Measurements from ENCODE around the gene BTF3L4.
A peak's percentile ranks its signal among the peaks of the same experiment; 100 is the strongest.
"Not testable (repeated sequence)": the region's sequence is repeated elsewhere in the genome, so short reads cannot be mapped to it uniquely, and the experiment has no call there.

Gene BTF3L4

GRCh38 chr1:52056163-52056936 is at the start of gene BTF3L4:
BTF3L4 (plus strand) TSS chr1:52056295; CDS start chr1:52059848, 3,553 bp downstream.
- peak; percentile 94 for DNase-seq (ENCODE audit: low spot score)

GRCh38 chr1:52007215-52008002 is 48.7 kb upstream of the BTF3L4 start:
- DNase-seq (ENCODE audit: low spot score), result no peak

GRCh38 chr1:52008071-52008809 is 47.9 kb upstream of the BTF3L4 start:
- DNase-seq (ENCODE audit: low spot score), result no peak

DNA sequence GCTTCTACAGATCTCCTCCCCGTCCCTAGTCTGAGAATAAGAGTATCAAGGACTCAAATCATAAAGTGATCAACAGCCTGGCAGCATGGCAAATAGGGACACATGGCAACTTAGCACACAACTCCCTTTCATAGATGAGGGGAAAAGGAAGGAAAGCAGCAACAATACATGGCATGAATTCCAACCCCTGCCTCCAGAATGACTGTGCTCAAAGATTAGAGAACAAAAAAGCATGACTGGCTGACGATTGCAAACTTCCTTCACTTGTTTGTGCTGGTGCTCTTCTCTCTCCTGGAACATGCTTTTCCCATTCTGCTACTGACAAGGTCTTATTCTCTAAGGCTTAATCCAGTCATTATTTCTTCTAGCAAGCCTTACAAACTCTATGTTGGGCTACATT is 34.0 kb upstream of the BTF3L4 start:
- DNase-seq (ENCODE audit: low spot score), result no peak

DNA sequence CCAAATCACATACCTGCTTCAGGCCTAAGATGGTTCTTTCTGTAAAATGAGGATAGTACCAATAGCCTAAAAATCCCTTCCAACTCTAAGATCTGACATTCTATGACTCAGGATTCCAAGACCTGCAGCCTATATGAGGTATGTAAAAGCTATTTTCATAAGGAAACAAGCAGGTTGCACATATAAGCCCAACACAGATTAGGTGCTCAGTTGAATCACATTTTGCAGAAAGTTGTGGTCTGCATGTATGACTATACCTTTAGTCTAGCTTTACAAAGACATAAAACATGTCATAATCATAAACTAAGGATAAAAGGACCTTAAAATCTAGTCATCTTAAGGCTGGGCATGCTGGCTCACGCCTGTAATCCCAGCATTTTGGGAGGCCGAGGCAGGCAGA is 29.8 kb upstream of the BTF3L4 start:
- no peak for DNase-seq (ENCODE audit: low spot score)

DNA sequence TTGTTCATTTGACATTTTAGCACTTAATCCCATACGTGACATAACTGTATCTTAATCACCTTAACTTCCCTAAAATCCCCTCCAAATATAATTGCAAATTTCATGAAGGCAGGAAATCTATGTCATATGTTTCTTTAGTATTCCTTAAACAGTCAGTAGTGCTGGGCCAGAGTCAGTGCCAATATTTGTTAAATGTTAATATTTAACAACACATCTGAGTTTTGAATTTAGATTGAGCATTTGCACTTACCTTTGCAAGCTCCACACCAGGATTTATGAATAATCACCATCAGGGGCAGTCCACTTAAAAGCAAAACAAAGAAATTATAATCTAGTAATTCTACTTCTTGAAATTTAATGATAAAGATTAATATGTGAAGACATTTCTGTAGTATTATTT is 27.8 kb upstream of the BTF3L4 start:
- DNase-seq (ENCODE audit: low spot score), result no peak

DNA sequence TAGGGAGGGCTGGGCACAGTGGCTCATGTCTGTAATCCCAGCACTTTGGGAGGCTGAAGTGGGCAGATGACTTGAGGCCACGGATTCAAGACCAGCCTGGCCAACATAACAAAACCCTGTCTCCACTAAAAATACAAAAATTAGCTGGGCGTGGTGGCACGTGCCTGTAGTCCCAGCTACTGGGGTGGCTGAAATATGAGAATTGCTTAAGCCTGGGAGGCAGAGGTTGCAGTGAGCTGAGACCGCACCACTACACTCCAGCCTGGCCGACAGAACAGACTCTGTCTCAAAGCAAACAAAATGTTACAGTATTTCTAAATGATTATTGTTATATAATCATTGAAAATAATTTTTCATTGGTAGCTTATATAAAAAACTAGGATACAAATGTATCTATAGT is 27.3 kb upstream of the BTF3L4 start:
- DNase-seq (ENCODE audit: low spot score), result not testable (repeated sequence)

DNA sequence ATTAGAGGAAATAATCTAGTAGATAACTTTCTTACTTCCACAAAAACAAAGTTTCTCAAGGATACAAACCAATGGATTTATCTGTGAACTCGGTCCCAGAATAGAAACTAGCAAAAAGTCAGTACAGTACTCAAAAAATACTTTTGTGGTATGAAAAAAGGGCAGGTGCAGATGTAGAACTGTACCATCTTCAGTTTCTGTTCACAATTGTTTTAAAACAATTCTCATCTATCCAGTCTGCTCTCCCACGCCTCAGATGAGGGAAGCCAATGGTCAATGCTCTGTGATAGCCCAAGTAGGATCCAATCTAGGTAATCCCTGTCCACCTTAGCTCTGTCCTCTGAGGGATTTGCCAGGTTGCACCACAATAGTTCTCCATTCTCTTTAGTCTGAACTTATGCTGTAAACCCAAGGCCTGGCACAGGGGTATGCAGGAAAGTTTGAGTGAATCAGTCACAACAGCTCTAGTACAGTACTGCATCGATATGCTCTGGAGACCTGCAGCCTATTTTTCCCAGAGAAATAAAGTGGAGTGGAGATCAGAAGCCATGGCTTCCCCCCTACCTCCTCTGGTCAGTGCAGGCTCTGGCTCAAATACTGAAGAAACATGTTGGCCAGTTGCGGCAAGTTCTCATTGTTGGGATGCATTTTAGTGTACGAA is 23.8 kb upstream of the BTF3L4 start:
- DNase-seq (ENCODE audit: low spot score), result no peak

DNA sequence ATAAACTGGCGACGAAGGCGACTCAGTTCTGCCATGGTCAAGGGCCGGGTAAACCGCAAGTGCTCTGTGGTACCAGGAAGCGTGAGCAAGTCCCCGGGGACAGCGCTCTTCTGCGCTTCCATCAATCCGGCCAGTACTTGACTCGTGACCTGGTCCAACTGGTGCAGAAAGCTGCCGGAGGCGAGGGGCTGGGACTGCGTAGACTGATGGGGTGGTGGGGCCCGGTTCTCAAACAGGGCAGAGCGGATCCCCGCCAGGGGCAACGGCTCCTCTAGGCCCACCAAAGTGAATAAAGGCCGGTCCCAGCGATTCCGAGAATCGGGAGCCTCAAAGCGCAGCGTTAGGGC is 23.3 kb upstream of the BTF3L4 start:
- peak; percentile 66 for DNase-seq (ENCODE audit: low spot score)

DNA sequence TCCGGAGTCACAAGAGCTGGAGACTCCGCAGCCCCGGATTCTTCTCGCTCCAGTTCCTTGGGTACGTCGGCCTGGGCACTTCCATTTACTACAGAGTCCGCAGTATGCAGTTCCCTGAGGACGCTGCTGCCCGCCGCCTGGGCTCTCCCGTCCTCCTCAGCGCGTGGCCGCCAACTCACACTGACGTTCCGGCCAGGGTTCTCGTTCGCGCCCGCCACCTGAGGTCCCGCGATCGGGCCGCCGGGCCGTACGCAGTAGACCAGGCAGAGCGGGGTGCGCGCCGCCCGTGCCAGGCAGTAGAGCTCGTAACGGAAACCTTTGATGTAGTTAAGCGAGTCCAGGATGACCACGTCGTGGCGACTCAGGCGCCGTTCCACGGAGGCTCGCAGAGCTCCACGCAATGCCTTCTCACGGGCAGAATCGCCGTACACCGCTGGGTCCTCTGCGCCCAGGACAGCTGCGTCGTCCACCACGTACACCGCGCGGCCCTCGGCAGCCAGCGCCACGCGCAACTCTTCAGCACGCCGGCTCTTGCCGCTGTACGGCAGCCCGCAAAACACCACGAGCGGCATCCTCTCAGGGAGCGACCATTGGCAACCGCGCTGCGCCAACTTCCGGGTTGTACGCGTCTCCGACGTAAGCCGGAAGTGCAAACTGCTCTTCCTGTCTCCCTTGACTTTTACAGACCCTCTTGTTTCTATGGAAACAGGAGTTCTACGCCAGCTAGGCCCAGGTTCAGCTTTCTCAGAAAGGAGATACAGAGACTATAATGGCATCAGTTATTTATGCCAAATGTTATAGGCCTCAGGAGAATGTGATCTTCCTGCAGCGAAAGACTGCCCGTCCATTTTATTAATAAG is 22.7 kb upstream of the BTF3L4 start, which contains the start of gene KTI12:
KTI12 (minus strand) TSS at position 621 of the 860 bp plus-strand sequence; CDS start at position 572, 49 bp downstream.
- DNase-seq (ENCODE audit: low spot score), result peak; percentile 90

- DNase-seq (ENCODE audit: low spot score), result no peak
Measured at GRCh38 chr1:52034050-52034384, 22.1 kb upstream of the BTF3L4 start.

DNA sequence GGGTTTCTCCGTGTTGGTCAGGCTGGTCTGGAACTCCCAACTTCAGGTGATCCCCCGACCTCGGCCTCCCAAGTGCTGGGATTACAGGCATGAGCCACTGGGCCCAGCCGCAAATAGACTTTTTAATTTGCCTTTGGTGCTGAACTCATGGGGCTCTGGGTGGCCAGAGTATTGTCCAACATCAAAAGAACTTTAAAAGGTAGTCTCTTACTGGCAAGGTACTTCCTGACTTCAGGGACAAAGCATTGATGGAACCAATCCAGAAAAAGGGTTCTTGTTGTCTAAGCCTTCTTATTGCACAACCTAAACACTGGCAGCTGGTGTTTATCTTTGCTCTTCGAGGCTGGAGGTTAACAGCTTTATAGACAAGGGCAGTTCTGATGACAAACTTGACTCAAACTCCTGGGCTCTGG is 18.7 kb upstream of the BTF3L4 start:
- no peak for DNase-seq (ENCODE audit: low spot score)

DNA sequence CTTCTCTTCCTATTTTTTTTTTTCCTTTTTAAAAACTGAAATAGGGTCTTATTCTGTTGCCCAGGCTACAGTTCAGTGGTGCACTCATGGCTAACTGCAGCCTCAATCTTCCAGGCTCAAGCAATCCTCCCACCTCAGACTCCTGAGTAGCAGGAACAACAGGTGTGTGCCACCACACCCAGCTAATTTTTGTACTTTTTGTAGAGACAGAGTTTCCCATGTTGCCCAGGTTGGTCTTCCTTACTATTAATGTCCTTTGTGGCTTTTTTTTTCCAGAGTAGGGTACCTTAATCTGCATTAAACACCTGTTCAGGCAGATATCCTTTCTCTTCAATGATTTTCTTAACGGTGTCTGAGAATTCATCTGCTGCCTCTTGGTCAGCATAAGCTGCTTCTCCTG is 18.2 kb upstream of the BTF3L4 start:
- no peak for DNase-seq (ENCODE audit: low spot score)

- no peak for DNase-seq (ENCODE audit: low spot score)
Measured at GRCh38 chr1:52041551-52042185, 14.4 kb upstream of the BTF3L4 start.

DNA sequence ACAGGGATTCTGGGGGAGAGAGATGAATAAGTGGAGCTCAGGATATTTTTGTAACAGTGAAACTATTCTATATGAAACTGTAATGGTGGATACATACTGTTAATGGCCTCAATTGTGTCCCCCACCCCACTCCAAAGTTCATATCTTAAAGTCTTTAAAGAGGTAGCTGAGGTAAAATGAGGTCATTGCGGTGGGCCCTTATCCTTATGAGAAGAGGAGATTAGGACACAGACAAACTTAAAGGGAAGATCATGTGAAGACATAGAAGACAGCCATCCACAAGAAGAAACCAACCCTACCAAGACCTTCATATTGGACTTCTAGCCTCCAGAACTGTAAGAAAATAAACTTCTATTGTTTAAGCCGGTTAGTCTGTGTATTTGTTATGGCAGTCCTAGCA is 10.9 kb upstream of the BTF3L4 start:
- DNase-seq (ENCODE audit: low spot score), result no peak

DNA sequence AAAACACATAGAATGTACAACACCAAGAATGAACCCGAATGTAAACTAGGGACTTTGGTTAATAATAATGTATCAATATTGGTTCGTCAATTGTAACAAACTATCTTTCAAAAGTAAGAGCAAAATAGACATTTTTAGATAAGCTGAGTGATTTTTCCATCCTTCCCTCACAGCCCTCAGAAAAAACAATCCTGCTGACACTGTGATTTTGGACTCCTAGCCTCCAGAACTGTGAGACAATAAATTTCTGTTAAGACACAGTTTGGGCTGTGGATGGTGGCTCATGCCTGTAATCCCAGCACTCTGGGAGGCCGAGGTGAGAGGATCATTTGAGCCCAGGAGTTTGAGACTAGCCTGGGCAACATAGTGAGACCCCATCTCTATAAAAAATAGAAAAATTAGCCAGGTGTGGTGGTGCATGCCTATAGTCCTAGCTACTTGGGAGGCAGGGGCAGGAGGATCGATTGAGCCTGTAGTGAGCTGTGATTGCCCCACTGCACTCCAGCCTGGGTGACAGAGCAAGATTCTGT is 10.4 kb upstream of the BTF3L4 start:
- not testable (repeated sequence) for DNase-seq (ENCODE audit: low spot score)

GRCh38 chr1:52049337-52049736 is 6.8 kb upstream of the BTF3L4 start:
- DNase-seq (ENCODE audit: low spot score), result not testable (repeated sequence)

DNA sequence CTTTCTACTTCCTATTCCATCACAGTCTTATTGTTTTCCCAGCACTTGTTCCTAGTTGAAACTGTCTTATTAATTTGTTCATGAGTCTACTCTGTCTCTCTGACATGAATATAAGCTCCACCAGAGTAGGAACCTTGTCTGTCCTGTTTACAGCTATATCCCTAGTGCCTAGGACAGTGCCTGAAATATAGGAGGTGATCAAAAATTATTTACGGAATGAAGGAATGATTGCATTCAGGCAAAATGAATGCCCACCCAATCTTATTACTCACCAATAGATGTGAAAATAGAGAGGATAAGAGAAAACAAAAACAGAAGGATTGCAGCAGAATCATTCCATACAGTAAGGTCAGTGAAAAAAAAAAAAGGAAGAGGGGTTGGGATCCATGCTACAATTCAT is 2.2 kb upstream of the BTF3L4 start:
- no peak for DNase-seq (ENCODE audit: low spot score)

- DNase-seq (ENCODE audit: low spot score), result no peak
Measured at GRCh38 chr1:52054496-52055065, 1.5 kb upstream of the BTF3L4 start.
